ENCODE results near the gene NELL2.

The NELL2 gene

DNA sequence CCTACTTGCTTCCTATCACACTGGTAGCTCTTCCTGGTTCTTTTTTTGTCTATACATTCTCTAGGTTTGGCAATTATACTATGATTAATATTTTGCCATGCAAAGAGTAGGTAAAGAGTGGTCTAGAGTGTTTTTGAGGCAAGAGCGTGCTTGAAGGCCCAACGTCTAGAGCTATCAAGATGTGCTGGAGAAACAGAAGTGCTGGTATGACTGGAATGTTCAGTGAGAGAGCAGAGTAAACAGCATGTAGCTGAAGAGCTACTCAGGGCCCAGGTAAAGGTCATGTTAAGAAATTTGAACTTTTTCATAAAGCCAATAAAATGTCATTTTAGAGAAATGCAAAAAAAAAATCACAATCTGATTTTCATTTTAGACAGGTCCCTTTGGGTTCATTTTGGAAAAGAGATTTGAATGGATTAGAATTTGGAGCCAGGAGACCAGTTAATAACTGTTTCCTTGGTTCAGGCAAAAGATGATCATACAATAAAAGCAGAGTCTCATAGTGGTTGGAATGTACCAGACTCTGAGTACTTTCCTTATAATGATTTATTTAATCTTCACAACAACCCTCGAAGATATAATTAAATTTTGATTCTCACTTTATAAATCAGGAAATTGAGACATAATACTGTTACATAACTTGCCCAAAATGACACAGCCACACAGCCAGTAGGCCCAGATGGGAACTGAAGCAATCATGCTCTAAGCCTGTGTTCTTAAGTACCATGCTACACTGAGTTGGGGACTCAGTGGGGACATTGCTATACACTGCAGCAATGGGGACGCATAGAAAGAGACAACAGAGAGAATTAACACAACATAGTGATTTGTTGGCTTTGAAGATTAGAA lies 350.1 kb downstream of the NELL2 start:
- DNase-seq: no peak

DNA sequence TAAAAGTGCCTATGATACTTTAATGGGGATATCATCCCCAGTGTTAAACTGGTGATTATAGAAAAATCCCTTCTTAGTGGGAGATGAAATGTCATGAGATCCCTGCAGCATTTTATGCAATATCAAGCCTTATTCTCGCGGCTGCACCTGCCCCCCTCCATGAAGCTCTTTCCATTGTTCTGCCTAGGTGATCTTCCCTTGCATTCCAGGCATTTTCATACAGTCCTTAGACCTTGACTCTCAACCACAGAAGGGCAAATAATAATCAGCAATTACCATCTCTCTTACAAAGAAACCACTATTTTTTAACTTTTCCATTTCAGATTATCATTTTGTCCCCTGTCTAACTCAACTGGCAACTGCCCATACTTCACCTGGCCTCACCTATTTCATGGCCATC lies 352.3 kb downstream of the NELL2 start:
- DNase-seq: no peak

DNA sequence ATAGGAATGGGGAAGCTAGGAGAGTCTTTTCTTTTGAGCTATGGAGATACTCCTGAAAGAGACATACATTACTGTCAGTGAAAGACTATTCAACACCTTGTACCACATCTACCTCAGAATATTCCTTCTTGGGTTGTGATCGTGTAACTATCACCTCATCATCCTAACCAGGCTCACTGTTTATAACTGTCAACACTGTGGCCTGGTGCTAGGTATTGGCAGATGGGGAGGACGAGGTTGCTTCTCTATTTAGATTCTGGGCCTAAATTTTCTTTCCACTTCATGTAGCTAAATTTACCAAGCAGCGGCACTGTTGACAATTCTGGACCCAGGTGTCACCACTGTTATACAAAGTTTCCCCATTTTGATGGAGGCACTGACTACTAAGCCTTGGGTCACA lies 354.4 kb downstream of the NELL2 start:
- DNase-seq: no peak

DNA sequence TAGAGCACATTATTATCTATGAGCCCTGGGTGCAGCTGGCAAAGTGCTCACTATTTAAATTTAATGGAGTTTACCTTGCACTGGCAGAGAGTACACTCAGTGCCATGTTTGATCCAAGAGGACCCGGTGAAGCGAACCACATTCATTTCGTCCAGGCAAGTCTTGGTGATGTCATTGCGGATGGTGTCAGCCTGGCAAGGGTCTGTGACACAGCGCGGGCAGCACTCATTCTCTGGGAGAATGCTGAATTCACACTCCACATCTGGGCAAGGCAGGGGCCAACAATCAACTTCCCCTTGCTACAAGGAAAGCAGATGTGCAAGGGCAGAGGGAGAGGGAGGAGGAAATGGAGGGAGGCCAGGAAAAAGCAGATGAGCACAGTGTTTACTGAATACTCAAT lies 356.2 kb downstream of the NELL2 start:
- DNase-seq: no peak

DNA sequence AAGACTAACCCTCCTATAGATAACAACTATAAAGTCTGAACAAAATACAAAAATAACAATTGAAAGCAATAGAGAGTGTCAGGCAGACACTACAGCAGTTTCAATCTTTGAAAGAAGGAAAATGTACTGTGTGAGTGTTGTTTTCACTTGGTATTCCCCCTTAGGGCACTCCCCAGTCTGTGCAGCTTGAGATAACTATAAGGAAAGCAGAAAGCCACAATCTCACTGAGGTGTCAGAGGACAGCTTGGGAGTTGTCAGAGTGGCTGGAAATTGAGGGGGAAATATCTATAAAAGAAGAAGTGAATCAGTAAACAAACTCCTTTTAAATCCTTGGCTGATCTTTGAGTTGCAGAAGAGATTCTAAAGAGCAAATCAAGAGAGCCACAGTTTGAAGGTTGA lies 364.8 kb downstream of the NELL2 start:
- DNase-seq: no peak

DNA sequence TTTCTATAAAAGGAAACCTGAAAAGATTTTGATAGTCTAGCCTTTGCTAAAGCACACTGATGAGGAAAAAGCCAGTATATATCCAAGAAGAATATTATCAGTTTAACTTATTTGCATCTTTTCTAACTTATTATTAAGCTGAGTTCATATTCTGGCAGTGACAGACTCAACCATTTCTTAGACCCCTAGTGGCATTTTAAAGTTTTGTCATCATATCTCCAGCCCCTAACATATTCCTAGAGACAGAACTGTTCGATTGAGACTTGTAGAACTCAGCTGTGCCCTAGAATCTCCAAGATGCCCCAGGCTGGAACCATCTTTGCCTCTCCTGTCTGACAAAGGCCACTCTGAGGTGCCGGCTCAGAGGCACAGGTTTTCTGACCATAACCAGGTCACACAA lies 365.6 kb downstream of the NELL2 start:
- no peak for DNase-seq

GRCh38 chr12:44510076-44510475 lies 366.0 kb downstream of the NELL2 start:
- no peak for DNase-seq

DNA sequence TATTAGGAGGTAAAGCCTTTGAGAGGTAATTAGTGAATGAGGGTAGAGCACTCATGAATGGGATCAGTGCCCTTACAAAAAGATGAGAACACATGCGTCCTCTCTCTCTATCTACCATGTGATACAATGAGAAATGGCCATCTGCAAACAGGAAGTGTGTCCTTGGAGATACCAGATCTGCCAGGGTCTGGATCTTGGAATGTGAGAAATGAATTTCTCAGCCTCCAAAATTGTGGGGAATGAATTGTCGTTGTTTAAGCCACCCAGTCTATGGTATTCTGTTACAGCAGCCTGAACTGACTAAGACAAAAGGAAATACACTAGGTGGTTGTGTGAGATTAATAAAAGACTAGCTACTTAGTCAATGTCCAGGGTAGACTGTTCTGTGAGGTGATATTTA lies 366.6 kb downstream of the NELL2 start:
- DNase-seq: no peak

- no peak for DNase-seq
Measured at GRCh38 chr12:44507461-44507860, 368.7 kb downstream of the NELL2 start.

- DNase-seq: no peak
Measured at GRCh38 chr12:44504799-44505198, 371.3 kb downstream of the NELL2 start.

DNA sequence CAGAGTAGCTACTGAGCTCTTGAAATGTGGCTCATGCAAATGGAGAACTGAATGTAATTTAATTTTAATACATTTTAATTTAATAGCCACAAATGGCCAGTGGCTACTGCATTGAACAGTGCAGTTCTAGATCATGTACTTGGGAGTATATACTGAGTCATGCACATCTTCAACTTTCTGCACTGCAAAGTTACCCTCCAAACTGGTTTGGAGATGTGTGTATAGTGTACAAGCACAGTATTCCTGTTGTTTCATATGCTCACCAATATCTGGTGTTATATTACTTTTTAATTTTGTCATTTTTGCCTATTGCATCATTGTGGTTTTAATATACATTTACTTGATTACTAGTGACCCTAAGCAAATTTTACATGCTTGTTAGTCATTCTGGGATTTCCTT lies 372.8 kb downstream of the NELL2 start:
- DNase-seq: no peak

DNA sequence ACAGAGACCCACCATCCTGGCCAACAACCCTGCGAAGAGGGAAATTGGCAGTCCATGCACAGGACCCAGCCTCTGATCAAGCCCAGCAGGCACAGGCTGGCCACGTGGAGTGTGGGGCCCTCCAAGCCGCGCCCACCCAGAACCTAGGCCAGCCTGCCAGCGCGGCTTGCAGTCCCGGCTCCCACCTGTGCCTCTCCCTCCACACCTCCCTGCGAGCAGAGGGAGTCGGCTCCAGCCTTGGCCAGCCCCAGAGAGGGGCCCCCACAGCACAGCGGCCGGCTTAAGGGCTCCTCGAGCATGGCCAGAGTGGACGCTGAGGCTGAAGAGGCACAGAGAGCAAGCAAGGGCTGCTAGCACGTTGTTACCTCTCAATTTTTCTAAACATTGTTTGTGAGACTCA lies 373.4 kb downstream of the NELL2 start:
- DNase-seq: no peak

DNA sequence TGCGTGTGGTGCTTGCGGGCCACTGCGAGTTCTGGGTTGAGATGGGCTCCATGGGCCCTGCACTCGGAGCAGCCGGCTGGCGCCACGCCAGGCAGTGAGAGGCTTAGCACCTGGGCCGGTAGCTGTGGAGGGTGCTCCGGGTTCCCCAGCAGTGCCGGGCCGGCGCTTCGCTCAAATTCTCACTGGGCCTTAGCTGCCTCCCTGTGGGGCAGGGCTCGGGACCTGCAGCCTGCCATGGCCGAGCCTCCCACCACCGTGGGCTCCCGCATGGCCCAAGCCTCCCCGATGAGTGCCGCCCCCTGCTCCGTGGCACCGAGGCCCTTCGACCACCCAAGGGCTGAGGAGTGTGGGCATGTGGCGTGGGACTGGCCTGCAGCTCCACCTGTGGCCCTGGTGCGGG lies 375.7 kb downstream of the NELL2 start:
- DNase-seq: no peak

- DNase-seq: no peak
Measured at GRCh38 chr12:44497044-44497443, 379.1 kb downstream of the NELL2 start.

DNA sequence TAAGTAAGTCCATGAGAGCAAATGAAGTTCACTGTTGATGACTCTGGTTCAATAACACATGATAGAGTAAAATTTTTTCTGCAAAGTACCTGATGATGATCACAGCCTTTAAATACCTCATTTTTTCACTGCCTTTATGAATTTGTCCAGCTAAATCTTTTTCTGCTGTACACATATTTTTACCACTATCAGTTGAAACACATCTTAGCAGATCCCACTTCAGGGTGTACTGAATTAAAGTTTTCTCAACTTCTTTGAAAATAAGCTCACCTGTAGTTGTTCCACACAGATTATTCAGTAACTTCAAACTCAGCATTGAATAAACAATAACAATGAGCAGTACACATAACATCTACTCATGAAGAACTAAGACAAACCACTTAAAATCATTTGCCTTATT lies 385.9 kb downstream of the NELL2 start:
- DNase-seq: no peak

DNA sequence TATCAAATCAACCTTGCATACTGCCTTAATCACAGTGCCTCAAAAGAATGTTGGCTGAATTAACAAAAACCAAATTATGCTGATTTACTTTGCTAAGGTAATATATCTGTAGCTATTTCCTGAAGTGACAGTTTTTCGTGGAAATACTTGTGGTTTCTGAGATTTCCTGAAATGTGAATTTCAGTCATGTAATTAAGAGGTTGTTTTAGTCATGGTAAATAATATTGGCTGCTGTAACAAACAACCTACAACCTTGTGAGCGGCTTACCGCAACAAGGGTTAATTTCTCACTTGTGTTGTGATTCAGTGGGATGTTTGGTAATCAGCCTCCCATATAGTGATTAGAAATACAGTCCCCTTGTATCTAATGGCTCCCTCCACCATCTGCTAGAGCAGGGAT lies 387.9 kb downstream of the NELL2 start:
- DNase-seq: no peak

- DNase-seq: no peak
Measured at GRCh38 chr12:44484862-44485261, 391.3 kb downstream of the NELL2 start.

GRCh38 chr12:44477331-44477980 lies 398.7 kb downstream of the NELL2 start:
- no peak for DNase-seq

- DNase-seq: no peak
Measured at GRCh38 chr12:44476683-44477082, 399.4 kb downstream of the NELL2 start.

DNA sequence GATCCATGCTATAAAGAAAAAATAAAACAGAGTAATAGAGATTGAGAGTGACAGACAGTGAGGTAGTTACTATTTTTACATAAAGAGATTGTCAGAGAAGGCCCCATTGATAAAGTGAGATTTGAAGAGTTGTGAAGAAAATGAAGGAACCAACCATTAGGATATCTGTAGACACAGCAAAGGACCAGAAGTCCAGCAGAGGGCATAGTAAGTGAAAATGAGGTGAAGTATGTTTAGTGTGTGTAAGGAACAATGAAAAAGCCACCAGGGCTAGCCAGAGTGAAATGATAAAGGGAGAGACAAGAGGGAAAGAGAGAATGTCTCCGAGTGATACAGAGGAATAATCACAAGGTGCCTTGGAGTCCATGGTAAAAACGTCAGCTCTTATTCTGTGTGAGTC lies 411.0 kb downstream of the NELL2 start:
- DNase-seq: no peak

DNA sequence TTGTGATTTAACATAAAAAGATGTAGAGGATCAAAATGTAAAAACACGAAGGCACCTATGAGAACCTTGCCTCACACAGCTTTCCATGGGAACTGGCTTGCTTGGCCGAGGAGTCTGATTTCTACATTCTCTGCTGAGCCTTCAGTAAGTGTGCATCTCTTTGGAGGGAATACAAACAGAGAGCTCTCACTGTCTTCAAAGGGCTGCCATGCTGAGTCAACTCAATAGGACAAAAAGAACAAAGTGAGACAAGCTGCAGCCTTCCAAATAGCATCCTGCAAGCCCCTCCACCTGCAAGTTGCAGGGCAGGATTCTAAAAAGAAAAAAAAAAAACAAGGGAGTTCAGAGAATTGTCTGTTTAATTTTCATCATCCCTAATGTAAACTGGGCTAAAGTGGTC lies 411.9 kb downstream of the NELL2 start:
- DNase-seq: no peak

DNA sequence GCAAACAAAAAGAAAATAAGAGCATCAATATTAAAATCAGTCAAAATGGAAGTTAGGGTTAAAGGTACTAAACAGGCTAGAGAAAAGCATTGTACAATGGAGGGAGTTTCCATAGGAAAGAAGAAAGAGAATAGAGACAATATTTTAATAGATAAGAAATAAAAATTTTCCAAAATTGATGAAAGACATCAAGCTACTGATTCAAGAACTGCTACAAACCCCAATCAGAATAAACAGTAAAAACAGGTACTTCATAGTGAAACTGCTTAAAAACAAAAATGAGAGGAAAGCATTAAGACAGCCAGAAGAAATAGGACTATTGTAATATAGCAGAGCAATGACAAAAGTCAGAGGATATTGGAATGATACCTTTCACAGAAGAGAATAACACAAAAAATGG lies 413.4 kb downstream of the NELL2 start:
- DNase-seq: no peak

- no peak for DNase-seq
Measured at GRCh38 chr12:44460261-44460660, 415.9 kb downstream of the NELL2 start.

DNA sequence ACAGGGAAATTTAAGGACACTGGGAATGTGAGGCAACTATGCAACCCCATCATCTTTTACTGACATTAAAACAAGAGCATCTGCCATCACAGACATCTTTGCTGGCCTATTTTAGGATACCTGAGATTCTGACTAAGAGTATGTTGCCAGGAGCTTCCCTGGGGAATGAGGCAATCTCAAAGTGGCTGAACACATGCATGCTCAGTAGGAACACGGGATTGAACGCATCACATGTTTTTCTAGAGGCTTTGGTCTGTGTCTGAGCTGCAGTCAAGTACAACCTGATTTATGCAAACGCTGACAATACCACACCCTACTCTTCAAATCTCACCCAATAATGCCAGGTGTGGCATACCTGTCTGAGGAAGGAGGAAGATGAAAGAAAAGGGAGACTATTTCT lies 416.5 kb downstream of the NELL2 start:
- DNase-seq: no peak
